Epithelial cell of proximal tubule (primary cell): ENCODE measurements around the gene PROCR. TPM values are rescaled to one million over a fixed set of nuclear protein-coding genes. Genes with fewer than 3 reads are reported as not detected.
"Not testable (repeated sequence)": the region's sequence is repeated elsewhere in the genome, so short reads cannot be mapped to it uniquely, and the experiment has no call there.

Experiments used
- DNase-seq: peaks from one replicate; pipeline ENCODE4 v3.0.0-alpha.2; 2011; ENCODE audit warnings: low read depth
- H3K4me3 ChIP-seq: 2 replicates; pipeline ENCODE4 v1.5.1; 2011; ENCODE audit warnings: low read depth, mild to moderate bottlenecking, low read length
- total RNA-seq: library from RNA; depleted of rRNA; stranded (reverse); fragments of >200 nt; gene quantifications from 2 replicates; pipeline ENCODE4 v1.2.3, GENCODE V29; 2015
- TF ChIP-seq, protein P1 (sequence below): conservative IDR thresholded peaks from 2 replicates; pipeline ENCODE4 v1.5.1; 2012; ENCODE audit warnings: low read depth, mild to moderate bottlenecking, low read length

The PROCR gene
- total RNA-seq, 1 donor from 2014 or later, result 39.3 TPM

DNA sequence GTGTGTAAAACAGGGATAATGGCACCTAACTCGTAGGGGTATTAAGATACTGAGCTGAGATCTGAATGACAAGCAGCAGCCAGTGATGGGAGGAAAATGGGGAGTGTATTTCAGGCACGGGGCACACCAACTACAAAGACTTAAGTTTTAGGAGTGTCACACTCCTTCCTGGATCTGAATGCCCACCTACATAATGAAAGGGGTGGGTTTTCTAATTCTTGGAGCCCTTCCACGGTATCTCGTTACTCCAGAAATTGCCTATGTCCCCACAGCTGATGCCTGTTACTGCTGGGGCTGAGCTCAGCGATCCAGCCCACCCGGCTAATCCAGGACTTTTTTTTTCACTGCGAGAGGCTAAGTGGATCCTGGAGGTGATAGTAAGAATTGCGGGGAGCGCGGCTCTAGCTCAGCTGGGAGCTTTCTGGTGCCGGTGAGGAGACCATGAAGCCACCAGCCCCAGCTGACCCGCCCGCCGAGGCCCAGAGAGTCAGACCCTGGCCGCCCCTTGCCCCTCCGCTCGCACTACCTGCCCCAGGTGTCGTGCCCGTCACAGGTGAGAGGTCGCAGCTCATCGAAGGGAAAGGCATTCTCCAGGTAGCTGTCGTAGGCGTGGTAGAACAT lies 25.5 kb upstream of the PROCR start:
- H3K4me3 ChIP-seq, result peak overlapping the region; percentile 97
- no peak for DNase-seq
- TF ChIP-seq, protein P1, sequence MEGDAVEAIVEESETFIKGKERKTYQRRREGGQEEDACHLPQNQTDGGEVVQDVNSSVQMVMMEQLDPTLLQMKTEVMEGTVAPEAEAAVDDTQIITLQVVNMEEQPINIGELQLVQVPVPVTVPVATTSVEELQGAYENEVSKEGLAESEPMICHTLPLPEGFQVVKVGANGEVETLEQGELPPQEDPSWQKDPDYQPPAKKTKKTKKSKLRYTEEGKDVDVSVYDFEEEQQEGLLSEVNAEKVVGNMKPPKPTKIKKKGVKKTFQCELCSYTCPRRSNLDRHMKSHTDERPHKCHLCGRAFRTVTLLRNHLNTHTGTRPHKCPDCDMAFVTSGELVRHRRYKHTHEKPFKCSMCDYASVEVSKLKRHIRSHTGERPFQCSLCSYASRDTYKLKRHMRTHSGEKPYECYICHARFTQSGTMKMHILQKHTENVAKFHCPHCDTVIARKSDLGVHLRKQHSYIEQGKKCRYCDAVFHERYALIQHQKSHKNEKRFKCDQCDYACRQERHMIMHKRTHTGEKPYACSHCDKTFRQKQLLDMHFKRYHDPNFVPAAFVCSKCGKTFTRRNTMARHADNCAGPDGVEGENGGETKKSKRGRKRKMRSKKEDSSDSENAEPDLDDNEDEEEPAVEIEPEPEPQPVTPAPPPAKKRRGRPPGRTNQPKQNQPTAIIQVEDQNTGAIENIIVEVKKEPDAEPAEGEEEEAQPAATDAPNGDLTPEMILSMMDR, result no peak

DNA sequence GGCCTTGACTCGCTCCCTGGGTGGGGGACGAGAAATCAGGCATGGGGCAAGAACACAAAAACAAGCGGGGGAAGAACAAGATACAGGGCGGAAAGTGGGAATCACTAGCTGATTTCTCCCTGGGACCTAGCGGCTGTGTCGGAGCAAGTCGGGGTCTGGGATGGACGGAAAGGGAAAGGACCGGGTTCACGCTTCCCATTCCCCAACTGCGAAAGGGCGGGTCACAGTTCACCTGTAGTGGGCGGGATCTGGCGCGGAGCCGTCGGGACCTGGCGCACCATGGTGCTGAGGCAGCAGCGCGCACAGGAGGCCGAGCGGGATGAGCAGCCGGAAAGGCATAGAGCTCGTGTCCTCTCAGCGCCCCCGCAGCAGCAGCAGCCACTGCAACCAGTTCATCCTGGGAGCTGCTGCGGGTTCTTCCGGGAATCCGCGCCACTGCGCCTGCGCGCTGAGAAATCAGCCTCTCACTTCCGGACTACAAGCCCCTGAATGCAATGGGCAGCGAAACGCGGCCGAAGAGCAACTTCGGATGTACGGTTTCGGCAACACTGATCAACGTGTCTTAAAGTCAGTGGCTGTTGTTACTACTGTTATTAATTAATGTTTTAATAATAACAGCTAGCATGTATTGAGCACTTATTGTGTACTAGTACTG lies 24.8 kb upstream of the PROCR start, which contains the start of gene EDEM2:
Gene EDEM2 (minus strand): TSS at position 417 of the 655 bp plus-strand sequence. CDS start 78 bp downstream, at position 339.
- TF ChIP-seq, protein P1, result peak; percentile 8
- DNase-seq, result peak; percentile 65
- peak within 1 kb of the TSS; percentile 97 for H3K4me3 ChIP-seq

DNA sequence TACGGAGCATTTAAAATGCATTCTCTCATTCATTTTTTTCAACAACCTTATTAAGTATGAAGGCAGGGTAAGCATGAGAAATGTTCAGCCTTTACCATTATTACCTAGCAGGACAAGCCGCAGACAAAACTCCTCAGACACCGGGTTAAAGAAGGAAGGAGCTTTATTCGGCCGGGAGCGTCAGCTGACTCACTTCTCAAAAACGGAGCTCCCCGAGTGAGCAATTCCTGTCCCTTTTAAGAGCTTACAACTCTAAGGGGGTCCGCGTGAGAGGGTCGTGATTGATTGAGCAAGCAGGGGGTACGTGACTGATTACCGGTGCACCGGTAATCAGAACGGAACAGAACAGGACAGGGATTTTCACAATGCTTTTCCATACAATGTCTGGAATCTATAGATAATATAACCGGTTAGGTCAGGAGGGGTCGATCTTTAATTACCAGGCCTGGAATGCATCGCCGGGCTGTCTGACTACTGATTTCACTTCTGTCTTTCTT lies 24.2 kb upstream of the PROCR start:
- DNase-seq, result not testable (repeated sequence)
- H3K4me3 ChIP-seq, result peak overlapping the region; percentile 97

DNA sequence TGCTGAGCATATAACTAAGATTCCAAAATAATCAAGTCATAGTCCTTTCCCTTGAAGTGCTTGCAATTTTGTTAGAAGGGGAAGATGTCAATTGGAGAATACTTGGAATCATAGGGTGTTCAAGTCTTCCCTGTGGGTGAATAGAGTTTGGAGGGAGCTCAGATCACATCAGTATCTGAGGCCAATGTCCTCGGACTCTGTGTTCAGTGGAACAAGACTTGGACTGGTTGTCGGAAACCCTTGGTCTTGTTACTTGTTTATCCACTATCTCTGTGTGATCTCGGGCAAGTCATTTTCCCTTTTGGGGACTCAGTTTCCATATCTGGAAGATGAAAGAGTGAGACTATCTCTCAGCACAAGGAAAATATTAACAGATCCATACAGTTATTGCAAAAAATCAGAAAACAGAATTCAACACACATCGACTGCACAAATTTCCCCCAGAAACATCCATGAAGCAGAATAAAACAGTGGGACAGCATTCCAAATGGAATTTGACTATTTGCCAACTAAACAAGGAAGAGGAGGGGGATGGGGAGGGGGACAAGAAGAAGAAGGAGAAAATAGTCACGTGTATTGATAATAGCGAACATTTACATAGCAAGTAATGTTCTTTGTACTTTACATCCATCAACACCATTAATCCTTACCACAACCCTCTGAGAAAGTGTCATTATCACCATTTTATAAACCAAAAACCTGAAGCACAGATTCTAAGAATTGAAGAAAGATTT lies 20.9 kb upstream of the PROCR start:
- no peak overlapping the region for H3K4me3 ChIP-seq
- TF ChIP-seq, protein P1, result no peak
- no peak for DNase-seq

DNA sequence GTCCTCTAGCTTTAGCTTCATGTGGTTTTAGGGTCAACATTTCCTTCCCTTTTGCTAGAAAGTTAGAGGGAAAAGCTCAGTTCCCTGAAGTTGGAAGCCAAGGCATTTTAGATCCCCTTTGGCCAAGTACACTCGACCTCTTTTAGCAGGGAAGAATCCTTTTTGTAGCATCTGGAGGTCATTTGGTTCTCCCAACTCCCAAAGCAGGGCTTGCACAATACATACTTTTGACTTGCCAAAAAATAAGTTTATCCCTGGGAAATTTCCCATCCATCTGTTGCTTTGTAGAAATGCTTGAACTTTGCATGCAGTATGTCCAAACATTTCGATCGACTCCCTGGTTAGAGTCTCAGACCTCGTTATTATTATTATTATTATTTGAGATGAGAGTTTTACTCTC lies 20.1 kb upstream of the PROCR start:
- DNase-seq, result no peak
- TF ChIP-seq, protein P1, result no peak

DNA sequence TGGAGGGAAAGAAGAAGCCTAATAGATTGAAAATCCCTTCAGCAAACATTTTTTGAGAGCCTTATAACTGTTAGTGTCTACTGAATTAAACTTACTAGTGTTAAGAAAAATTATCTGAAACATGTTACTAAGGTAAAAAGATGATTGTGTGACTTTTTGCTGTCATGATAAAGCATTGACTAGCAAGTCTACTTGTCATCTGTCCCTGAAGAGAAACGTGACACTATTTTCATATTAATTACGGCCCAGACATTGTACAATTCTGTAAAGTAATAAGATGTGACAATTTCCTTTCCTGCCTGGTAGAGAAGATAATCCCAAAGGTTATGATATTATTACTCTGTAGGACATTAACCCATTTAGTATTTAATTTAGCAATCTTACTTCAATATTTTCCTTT lies 15.9 kb upstream of the PROCR start:
- TF ChIP-seq, protein P1, result no peak
- H3K4me3 ChIP-seq, result no peak overlapping the region
- no peak for DNase-seq

More for the DNA sequence above, 20.1 kb upstream of the PROCR start:
- no peak overlapping the region for H3K4me3 ChIP-seq

DNA sequence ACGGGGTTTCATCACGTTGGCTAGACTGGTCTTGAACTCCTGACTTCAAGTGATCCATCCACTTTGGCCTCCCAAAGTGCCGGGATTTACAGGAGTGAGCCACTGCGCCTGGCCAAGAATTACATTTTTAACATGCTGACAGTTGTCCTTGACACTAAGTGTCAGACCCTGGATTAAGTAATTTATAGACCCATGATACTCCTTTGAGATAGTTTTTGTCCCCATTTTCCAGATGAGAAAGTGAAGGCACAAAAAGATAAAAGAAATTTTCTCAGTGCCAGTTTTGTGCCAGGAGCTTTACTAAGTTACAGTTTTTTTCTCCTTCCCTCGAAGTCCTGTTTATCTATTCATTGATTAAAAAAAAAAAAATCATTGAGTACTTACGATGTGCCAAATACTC lies 14.9 kb upstream of the PROCR start:
- TF ChIP-seq, protein P1, result no peak
- DNase-seq, result no peak
- H3K4me3 ChIP-seq, result no peak overlapping the region

DNA sequence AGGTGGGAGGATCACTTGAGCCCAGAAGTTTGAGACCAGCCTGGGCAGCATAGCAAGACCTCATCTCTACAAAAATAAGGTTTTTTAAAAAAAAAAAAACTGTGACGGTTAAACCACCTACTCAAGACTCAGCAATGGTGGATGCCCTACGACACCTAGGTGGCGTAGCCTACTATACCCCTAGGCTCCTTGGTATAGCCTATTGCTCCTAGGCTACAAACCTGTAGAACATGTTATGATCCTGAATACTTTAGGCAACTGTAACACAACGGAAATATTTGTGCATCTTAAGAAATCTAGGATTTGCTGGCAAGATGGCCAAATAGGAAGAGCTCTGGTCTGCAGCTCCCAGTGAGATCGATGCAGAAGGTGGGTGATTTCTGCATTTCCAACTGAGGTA lies 11.5 kb upstream of the PROCR start:
- not testable (repeated sequence) for H3K4me3 ChIP-seq, DNase-seq

DNA sequence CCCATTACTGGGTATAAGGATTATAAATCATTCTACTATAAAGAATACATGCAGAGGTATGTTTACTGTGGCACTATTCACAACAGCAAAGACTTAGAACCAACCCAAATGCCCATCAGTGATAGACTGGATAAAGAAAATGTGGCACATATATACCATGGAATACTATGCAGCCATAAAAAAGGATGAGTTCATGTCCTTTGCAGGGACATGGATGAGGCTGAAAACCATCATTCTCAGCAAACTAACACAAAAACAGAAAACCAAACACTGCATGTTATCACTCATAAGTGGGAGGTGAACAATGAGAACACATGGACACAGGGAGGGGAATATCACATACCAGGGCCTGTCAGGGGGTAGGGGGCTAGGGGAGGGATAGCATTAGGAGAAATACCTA lies 7.3 kb upstream of the PROCR start:
- H3K4me3 ChIP-seq, DNase-seq: not testable (repeated sequence)
